ENCODE data around the gene NAT16. TPM values are rescaled to one million over a fixed set of nuclear protein-coding genes. Genes with fewer than 3 reads are reported as not detected.
A peak's percentile ranks its signal among the peaks of the same experiment; 100 is the strongest.

The NAT16 gene
- total and polyA plus RNA-seq, 2 of the 8 experiments (the other 6 are each of a cell fraction or from before 2014, with no cell fraction given), result 0.26 to 0.84 TPM

- TF ChIP-seq, protein P1, sequence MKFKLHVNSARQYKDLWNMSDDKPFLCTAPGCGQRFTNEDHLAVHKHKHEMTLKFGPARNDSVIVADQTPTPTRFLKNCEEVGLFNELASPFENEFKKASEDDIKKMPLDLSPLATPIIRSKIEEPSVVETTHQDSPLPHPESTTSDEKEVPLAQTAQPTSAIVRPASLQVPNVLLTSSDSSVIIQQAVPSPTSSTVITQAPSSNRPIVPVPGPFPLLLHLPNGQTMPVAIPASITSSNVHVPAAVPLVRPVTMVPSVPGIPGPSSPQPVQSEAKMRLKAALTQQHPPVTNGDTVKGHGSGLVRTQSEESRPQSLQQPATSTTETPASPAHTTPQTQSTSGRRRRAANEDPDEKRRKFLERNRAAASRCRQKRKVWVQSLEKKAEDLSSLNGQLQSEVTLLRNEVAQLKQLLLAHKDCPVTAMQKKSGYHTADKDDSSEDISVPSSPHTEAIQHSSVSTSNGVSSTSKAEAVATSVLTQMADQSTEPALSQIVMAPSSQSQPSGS (IDR thresholded peaks at IDR 0.05; ENCODE audit: low read length), result no peak
- peak; percentile 48; the same call in 1 of the 2 replicates for TF ChIP-seq PHF8 (conservative IDR thresholded peaks at IDR 0.05; ENCODE audit: low read depth, low read length)
- TF ChIP-seq TAF1 (IDR thresholded peaks at IDR 0.05; ENCODE audit: low read depth, low read length), result no peak
- TF ChIP-seq CBX8 (IDR thresholded peaks at IDR 0.05; ENCODE audit: borderline replicate concordance, low read depth, low read length), result no peak
- TF ChIP-seq MAFK (IDR thresholded peaks at IDR 0.05; ENCODE audit: low read depth, low read length), result no peak
- TF ChIP-seq CREB1 (IDR thresholded peaks at IDR 0.05), result no peak
- no peak for TF ChIP-seq TEAD4 (IDR thresholded peaks at IDR 0.05; ENCODE audit: low read depth, low read length)
- no peak for TF ChIP-seq KDM5A (IDR thresholded peaks at IDR 0.05; ENCODE audit: low read length)
- 0 out of 2 replicates have a peak, but pooled peaks have one; percentile 48 for TF ChIP-seq RBBP5 (IDR thresholded peaks at IDR 0.05; ENCODE audit: borderline replicate concordance, low read depth, low read length)
Observed at GRCh38 chr7:101154693-101155102, 25.4 kb downstream of the NAT16 start (continued).

All from H1 (cell line).